Peyer's patch (tissue), 4 donors: ENCODE data around the gene OR5H1. TPM values are rescaled to one million over a fixed set of nuclear protein-coding genes. Genes with fewer than 3 reads are reported as not detected.

ENCODE experiments used
- DNase-seq, 3 donors: peaks; one replicate each; pipeline ENCODE4 v3.0.0-alpha.2; 2017 to 2019
- H3K27ac ChIP-seq, 4 donors: fragments of 200-600 bp; sonication (generic); one replicate each; pipeline ENCODE4 v1.5.1; 2016 to 2019
- H3K27me3 ChIP-seq, 2 donors: fragments of 200-600 bp; sonication (generic); one replicate each; pipeline ENCODE4 v1.5.1; 2019
- H3K36me3 ChIP-seq, 3 donors: fragments of 200-600 bp; sonication (generic); one replicate each; pipeline ENCODE4 v1.5.1; 2016 to 2019
- H3K4me1 ChIP-seq, 4 donors: fragments of 200-600 bp; sonication (generic); one replicate each; pipeline ENCODE4 v1.5.1; 2016 to 2019
- H3K4me3 ChIP-seq, 4 donors: fragments of 200-600 bp; sonication (generic); 1 replicate in 3 of 4; 2 replicates in 1 of 4; pipeline ENCODE4 v1.5.1; 2016 to 2019; ENCODE audit warnings: mild to moderate bottlenecking in 1 of 4
- H3K9me3 ChIP-seq, 4 donors: fragments of 200-600 bp; sonication (generic); one replicate each; pipeline ENCODE4 v1.5.1; 2016 to 2019; ENCODE audit warnings: mild to moderate bottlenecking in 1 of 4
- POLR2A ChIP-seq, 2 donors: fragments of 450-650 bp; IDR thresholded peaks; one replicate each; pipeline ENCODE4 v1.5.1; 2017; ENCODE audit warnings: antibody characterized with exemption in 2 of 2, mild to moderate bottlenecking in 2 of 2, moderate library complexity in 2 of 2
- total RNA-seq, 4 donors: library from RNA; depleted of rRNA; stranded (reverse); fragments of >200 nt; gene quantifications; one replicate each; pipeline ENCODE4 v1.1.0, GENCODE V29; 2016
- TF ChIP-seq, protein P1 (sequence below), 6 experiments: fragments of 450-650 bp in 4 of 6; fragments of 200-600 bp in 2 of 6; sonication (generic) in 1 of 6; IDR thresholded peaks; one replicate each; pipeline ENCODE4 v1.5.1; 2017 to 2019; ENCODE audit warnings: antibody characterized with exemption in 6 of 6, mild to moderate bottlenecking in 3 of 6, moderate library complexity in 1 of 6

OR5H1 gene
- total RNA-seq, 4 donors from 2014 or later: not detected

DNA sequence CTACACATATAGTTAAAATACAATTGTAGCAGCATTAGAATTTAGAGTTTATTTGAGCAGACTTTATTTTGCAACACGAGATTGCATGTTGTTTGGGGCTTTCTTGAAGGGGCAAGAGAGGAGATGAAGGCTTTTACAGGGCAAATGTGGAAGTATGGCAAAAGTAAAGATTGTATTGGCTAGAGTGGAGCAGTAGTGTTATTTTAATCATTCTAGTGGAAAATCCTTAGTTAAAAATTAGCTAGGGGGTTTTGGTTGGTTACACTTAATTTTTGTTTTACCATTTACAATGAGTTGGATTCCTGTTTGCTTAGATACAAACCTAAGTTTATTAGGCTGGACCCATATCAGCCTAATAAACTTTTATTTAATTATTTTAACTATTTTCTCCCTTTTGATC, 40.5 kb downstream of the OR5H1 start:
- H3K4me1 ChIP-seq: no peaks in the 10 kb centered on the region
- DNase-seq: no peak
- no peak overlapping the region for H3K4me3 ChIP-seq
- H3K36me3 ChIP-seq: no peaks in the 10 kb centered on the region
- no peak for TF ChIP-seq POLR2A (IDR thresholded peaks at IDR 0.05)
- TF ChIP-seq, protein P1, sequence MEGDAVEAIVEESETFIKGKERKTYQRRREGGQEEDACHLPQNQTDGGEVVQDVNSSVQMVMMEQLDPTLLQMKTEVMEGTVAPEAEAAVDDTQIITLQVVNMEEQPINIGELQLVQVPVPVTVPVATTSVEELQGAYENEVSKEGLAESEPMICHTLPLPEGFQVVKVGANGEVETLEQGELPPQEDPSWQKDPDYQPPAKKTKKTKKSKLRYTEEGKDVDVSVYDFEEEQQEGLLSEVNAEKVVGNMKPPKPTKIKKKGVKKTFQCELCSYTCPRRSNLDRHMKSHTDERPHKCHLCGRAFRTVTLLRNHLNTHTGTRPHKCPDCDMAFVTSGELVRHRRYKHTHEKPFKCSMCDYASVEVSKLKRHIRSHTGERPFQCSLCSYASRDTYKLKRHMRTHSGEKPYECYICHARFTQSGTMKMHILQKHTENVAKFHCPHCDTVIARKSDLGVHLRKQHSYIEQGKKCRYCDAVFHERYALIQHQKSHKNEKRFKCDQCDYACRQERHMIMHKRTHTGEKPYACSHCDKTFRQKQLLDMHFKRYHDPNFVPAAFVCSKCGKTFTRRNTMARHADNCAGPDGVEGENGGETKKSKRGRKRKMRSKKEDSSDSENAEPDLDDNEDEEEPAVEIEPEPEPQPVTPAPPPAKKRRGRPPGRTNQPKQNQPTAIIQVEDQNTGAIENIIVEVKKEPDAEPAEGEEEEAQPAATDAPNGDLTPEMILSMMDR (IDR thresholded peaks at IDR 0.05): no peak
- no peak overlapping the region for H3K27ac ChIP-seq
- no peaks in the 10 kb centered on the region for H3K27me3 ChIP-seq
- H3K9me3 ChIP-seq: no peaks in the 10 kb centered on the region

GRCh38 chr3:98172621-98173020, 42.1 kb downstream of the OR5H1 start:
- H3K27ac ChIP-seq: no peak overlapping the region
- H3K4me1 ChIP-seq: no peaks in the 10 kb centered on the region
- no peaks in the 10 kb centered on the region for H3K9me3 ChIP-seq
- no peak for TF ChIP-seq POLR2A (IDR thresholded peaks at IDR 0.05)
- TF ChIP-seq, protein P1 (IDR thresholded peaks at IDR 0.05): no peak
- H3K4me3 ChIP-seq: no peak overlapping the region
- no peak for DNase-seq
- no peaks in the 10 kb centered on the region for H3K36me3 ChIP-seq
- H3K27me3 ChIP-seq: no peaks in the 10 kb centered on the region

- no peak for DNase-seq
These were observed 49.9 kb downstream of the OR5H1 start for GRCh38 chr3:98180319-98180890.

DNA sequence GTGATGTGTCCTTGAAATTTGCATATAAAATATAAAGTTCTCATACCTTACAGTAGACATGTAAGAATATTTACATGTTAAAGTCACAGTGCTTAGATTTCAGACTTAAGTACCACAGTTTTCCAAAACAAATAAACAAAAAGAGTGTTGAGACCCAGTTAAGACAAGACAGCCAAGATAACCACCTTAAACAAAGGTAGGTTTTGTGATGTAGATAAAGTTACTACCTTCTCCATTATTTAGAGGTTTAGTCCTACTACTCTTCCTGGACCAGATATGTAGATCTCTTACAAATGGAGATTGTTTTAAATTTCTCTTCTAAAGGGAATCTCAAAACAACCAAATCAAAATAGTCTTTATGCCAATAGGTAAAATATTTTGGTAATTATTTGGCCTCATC, 51.7 kb downstream of the OR5H1 start:
- no peak for DNase-seq
- Histone ChIP-seq H3K36me3 (no peaks in the 10 kb centered on the region), H3K4me3 (no peak overlapping the region), H3K27me3 (no peaks in the 10 kb centered on the region), H3K9me3 (no peaks in the 10 kb centered on the region), H3K27ac (no peak overlapping the region), H3K4me1 (no peaks in the 10 kb centered on the region)
- TF ChIP-seq POLR2A (IDR thresholded peaks at IDR 0.05): no peak
- TF ChIP-seq, protein P1 (IDR thresholded peaks at IDR 0.05): no peak

More at GRCh38 chr3:98180319-98180890, 49.9 kb downstream of the OR5H1 start:
- Histone ChIP-seq H3K4me3 (no peak overlapping the region), H3K27me3 (no peaks in the 10 kb centered on the region), H3K9me3 (no peaks in the 10 kb centered on the region), H3K27ac (no peak overlapping the region), H3K4me1 (no peaks in the 10 kb centered on the region), H3K36me3 (no peaks in the 10 kb centered on the region)
- TF ChIP-seq, protein P1 (IDR thresholded peaks at IDR 0.05): no peak
- no peak for TF ChIP-seq POLR2A (IDR thresholded peaks at IDR 0.05)

GRCh38 chr3:98185180-98185579, 54.7 kb downstream of the OR5H1 start:
- H3K36me3 ChIP-seq: no peaks in the 10 kb centered on the region
- H3K4me3 ChIP-seq: no peak overlapping the region
- no peaks in the 10 kb centered on the region for H3K4me1 ChIP-seq
- no peak overlapping the region for H3K27ac ChIP-seq
- no peaks in the 10 kb centered on the region for H3K9me3 ChIP-seq
- no peaks in the 10 kb centered on the region for H3K27me3 ChIP-seq
- no peak for DNase-seq
- no peak for TF ChIP-seq POLR2A (IDR thresholded peaks at IDR 0.05)
- TF ChIP-seq, protein P1 (IDR thresholded peaks at IDR 0.05): no peak

Other genes starting within 250 kb of the OR5H1 start
- gene RIOX2, start 158.3 kb upstream of the OR5H1 start, total RNA-seq: 10 to 100 TPM in 3 of 4 donors, 1 to 10 TPM in 1; 9.3 to 50.3 (median 12.6) TPM
- not detected for gene GABRR3, start 95.4 kb upstream of the OR5H1 start, total RNA-seq
- gene OR5AC2, start 43.5 kb upstream of the OR5H1 start, total RNA-seq: not detected
- not detected for gene OR5H14, start 16.8 kb downstream of the OR5H1 start, total RNA-seq
- not detected for gene OR5H15, start 36.0 kb downstream of the OR5H1 start, total RNA-seq
- not detected for gene OR5H6, start 133.5 kb downstream of the OR5H1 start, total RNA-seq
- not detected for gene OR5H2, start 151.8 kb downstream of the OR5H1 start, total RNA-seq
- gene OR5K4, start 223.1 kb downstream of the OR5H1 start, total RNA-seq: not detected